ENCODE measurements around the gene NPAS3. TPM values are rescaled to one million over a fixed set of nuclear protein-coding genes. Genes with fewer than 3 reads are reported as not detected.

The NPAS3 gene
- total and polyA plus RNA-seq, 2 of the 8 experiments (the other 6 are each of a cell fraction or from before 2014, with no cell fraction given) = 0.11 to 0.60 TPM

GRCh38 chr14:32913725-32914124 is 25.0 kb upstream of the NPAS3 start:
- CTCF ChIA-PET (ENCODE audit: partially characterized antibody) = interaction anchor here (0.6 to 1.0 kb wide), 2 partner anchors 72 to 344 kb away, joined by 3 read pairs; no protein-coding TSS in a partner anchor

More at GRCh38 chr14:32913725-32914124, 25.0 kb upstream of the NPAS3 start:
- Histone ChIP-seq H4K91ac (replicated peaks; ENCODE audit: insufficient read length, low read length) (no peak overlapping the region), H3K4me1 (replicated peaks in 1 of 4; ENCODE audit: control insufficient read depth in 3 of 4, insufficient read depth in 4 of 4, low read length in 3 of 4) (no peaks in the 10 kb centered on the region), H3K27me3 (replicated peaks in 1 of 4; ENCODE audit: control insufficient read depth in 3 of 4, extremely low read depth in 1 of 4, insufficient read depth in 3 of 4, low read length in 3 of 4) (no peaks in the 10 kb centered on the region), H3K9ac (replicated peaks in 1 of 4; ENCODE audit: extremely low read depth in 1 of 4, low read depth in 3 of 4, low read length in 3 of 4) (no peak overlapping the region), H2BK5ac (ENCODE audit: low read depth, low read length) (no peak overlapping the region), H3K4me3 (ENCODE audit: extremely low read depth in 1 of 4, insufficient read depth in 2 of 4, low read depth in 3 of 4, low read length in 4 of 4) (no peak overlapping the region), H3K27ac (ENCODE audit: low read depth, low read length) (no peak overlapping the region), H3K56ac (replicated peaks; ENCODE audit: insufficient read length, low read depth, low read length) (no peak overlapping the region), H2BK20ac (ENCODE audit: low read length) (no peak overlapping the region), H2AK5ac (ENCODE audit: low read depth, low read length) (no peak overlapping the region), H2AFZ (ENCODE audit: low read length) (no peak overlapping the region), H2BK15ac (ENCODE audit: low read length) (no peak overlapping the region), H3K14ac (ENCODE audit: insufficient read length) (no peak overlapping the region), H3K79me1 (ENCODE audit: low read depth, low read length) (no peaks in the 10 kb centered on the region), H3K18ac (ENCODE audit: extremely low read depth, low read length) (no peak overlapping the region), H2BK120ac (replicated peaks; ENCODE audit: low read depth, low read length) (no peak overlapping the region), H4K8ac (ENCODE audit: extremely low read depth, insufficient read depth, low read length) (no peak overlapping the region), H3K23ac (ENCODE audit: insufficient read length) (no peak overlapping the region), H2BK12ac (ENCODE audit: low read depth, low read length) (no peak overlapping the region), H3K4ac (replicated peaks; ENCODE audit: insufficient read length, low read depth, low read length) (no peak overlapping the region), H4K20me1 (replicated peaks in 1 of 2; ENCODE audit: control insufficient read depth in 1 of 2, insufficient read depth in 2 of 2, low read length in 2 of 2) (no peaks in the 10 kb centered on the region), H3K23me2 (ENCODE audit: low read depth, low read length) (no peaks in the 10 kb centered on the region), H3K36me3 (ENCODE audit: control insufficient read depth in 2 of 4, insufficient read depth in 4 of 4, low read length in 3 of 4) (no peaks in the 10 kb centered on the region), H4K5ac (ENCODE audit: insufficient read length, low read depth, low read length) (no peak overlapping the region), H3K9me3 (ENCODE audit: insufficient read depth in 2 of 2, low read depth in 1 of 2, low read length in 1 of 2) (no peaks in the 10 kb centered on the region), H3K4me2 (ENCODE audit: insufficient read depth in 1 of 2, low read depth in 2 of 2, low read length in 2 of 2) (no peak overlapping the region), H3K79me2 (ENCODE audit: control insufficient read depth in 1 of 2, insufficient read depth in 2 of 2, low read length in 2 of 2) (no peaks in the 10 kb centered on the region)
- POLR2A ChIA-PET (ENCODE audit: partially characterized antibody) = no interaction called here
- WGBS, 2 experiments (ENCODE audit: extremely low coverage in 1 of 2, insufficient coverage in 1 of 2, insufficient read length in 1 of 2, insufficient replicate concordance in 2 of 2, low coverage in 1 of 2, low lambda C conversion rate in 2 of 2, missing lambda C conversion rate in 1 of 2) = 96% methylated on average over 3 of the region's 3 CpGs; no CpG with 5 or more reads in 1 of the 2 experiments
- DNase-seq (ENCODE audit: low read depth in 1 of 2, low spot score in 2 of 2) = no peak
- TF ChIP-seq SUZ12 (IDR thresholded peaks at IDR 0.05; ENCODE audit: low read length) (no peak), POLR2AphosphoS5 (IDR thresholded peaks at IDR 0.05; ENCODE audit: low read depth, low read length) (no peak), SRF (IDR thresholded peaks at IDR 0.05; ENCODE audit: low read depth, low read length) (no peak), EP300 (IDR thresholded peaks at IDR 0.05; ENCODE audit: borderline replicate concordance in 1 of 2, low read depth in 2 of 2, low read length in 2 of 2) (no peak), TAF7 (optimal IDR thresholded peaks at IDR 0.05; ENCODE audit: borderline replicate concordance, low read depth, low read length) (no peak), CBX8 (IDR thresholded peaks at IDR 0.05; ENCODE audit: borderline replicate concordance, low read depth, low read length) (no peak)
- FAIRE-seq = no peak

All from H1 (cell line).